Suprapubic skin (tissue), 4 donors: ENCODE results near the gene ASB3. TPM values are rescaled to one million over a fixed set of nuclear protein-coding genes. Genes with fewer than 3 reads are reported as not detected.
"Not testable (repeated sequence)": the region's sequence is repeated elsewhere in the genome, so short reads cannot be mapped to it uniquely, and the experiment has no call there.

Experiments
- DNase-seq, 2 donors: peaks; one replicate each; pipeline ENCODE4 v3.0.0-alpha.2; 2019; ENCODE audit warnings: low spot score in 2 of 2
- H3K27ac ChIP-seq: fragments of 200-600 bp; sonication (generic); one replicate; pipeline ENCODE4 v1.5.1; 2019
- H3K27me3 ChIP-seq: fragments of 200-600 bp; sonication (generic); one replicate; pipeline ENCODE4 v1.5.1; 2019
- H3K36me3 ChIP-seq: fragments of 200-600 bp; sonication (generic); one replicate; pipeline ENCODE4 v1.5.1; 2019
- H3K4me1 ChIP-seq: fragments of 200-600 bp; sonication (generic); one replicate; pipeline ENCODE4 v1.5.1; 2019
- H3K4me3 ChIP-seq: fragments of 200-600 bp; sonication (generic); one replicate; pipeline ENCODE4 v1.5.1; 2019; ENCODE audit warnings: mild to moderate bottlenecking
- H3K9me3 ChIP-seq: fragments of 200-600 bp; sonication (generic); one replicate; pipeline ENCODE4 v1.5.1; 2019
- EP300 ChIP-seq: sonication (generic); formaldehyde crosslinking; IDR thresholded peaks from one replicate; pipeline ENCODE4 v1.6.1; 2017; ENCODE audit warnings: antibody characterized with exemption
- POLR2A ChIP-seq, 2 donors: fragments of 450-650 bp; IDR thresholded peaks; one replicate each; pipeline ENCODE4 v1.6.1; 2017; ENCODE audit warnings: antibody characterized with exemption in 2 of 2, mild to moderate bottlenecking in 2 of 2, moderate library complexity in 2 of 2
- POLR2AphosphoS5 ChIP-seq, 3 donors: sonication (generic); formaldehyde crosslinking; IDR thresholded peaks; one replicate each; pipeline ENCODE4 v1.6.1; 2017; ENCODE audit warnings: antibody characterized with exemption in 3 of 3
- WGBS: methylation state at CpG from one replicate; pipeline ENCODE4 v1.1.5; 2018; 5-methylcytosine and 5-hydroxymethylcytosine counted together
- total RNA-seq, 4 donors: library from RNA; depleted of rRNA; stranded (reverse); fragments of >200 nt; gene quantifications; one replicate each; pipeline ENCODE4 v1.1.0, GENCODE V29; 2016
- TF ChIP-seq, protein P1 (sequence below), 2 donors: fragments of 200-600 bp in 1 of 2; fragments of 450-650 bp in 1 of 2; sonication (generic) in 1 of 2; IDR thresholded peaks; one replicate each; pipeline ENCODE4 v1.5.1; 2016 to 2019; ENCODE audit warnings: antibody characterized with exemption in 2 of 2, mild to moderate bottlenecking in 1 of 2, moderate library complexity in 1 of 2

The ASB3 gene
- total RNA-seq, 4 donors from 2014 or later = 9.8 to 28.8 (median 12.6) TPM

DNA sequence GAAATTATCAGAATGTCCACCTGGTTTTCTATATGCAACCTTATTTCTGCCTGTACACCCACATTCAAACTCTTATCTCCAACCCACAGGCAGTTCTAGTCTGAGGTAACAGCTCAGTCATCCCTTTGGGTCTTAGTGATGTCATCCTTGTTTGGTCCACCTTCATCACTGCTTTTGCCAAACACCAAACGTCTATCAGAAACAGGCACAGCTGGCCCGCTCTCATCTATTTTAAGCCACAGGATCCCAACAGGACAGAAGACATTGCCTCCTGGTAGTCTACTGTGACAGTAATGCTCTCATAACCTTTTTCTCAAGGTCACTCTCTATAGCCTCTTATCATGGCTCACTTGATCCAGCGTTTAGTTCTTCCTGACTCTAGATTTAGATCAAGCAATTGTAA lies 118.1 kb downstream of the ASB3 start:
- peaks cover 7% of the 10 kb centered on the region for H3K36me3 ChIP-seq
- TF ChIP-seq, protein P1, sequence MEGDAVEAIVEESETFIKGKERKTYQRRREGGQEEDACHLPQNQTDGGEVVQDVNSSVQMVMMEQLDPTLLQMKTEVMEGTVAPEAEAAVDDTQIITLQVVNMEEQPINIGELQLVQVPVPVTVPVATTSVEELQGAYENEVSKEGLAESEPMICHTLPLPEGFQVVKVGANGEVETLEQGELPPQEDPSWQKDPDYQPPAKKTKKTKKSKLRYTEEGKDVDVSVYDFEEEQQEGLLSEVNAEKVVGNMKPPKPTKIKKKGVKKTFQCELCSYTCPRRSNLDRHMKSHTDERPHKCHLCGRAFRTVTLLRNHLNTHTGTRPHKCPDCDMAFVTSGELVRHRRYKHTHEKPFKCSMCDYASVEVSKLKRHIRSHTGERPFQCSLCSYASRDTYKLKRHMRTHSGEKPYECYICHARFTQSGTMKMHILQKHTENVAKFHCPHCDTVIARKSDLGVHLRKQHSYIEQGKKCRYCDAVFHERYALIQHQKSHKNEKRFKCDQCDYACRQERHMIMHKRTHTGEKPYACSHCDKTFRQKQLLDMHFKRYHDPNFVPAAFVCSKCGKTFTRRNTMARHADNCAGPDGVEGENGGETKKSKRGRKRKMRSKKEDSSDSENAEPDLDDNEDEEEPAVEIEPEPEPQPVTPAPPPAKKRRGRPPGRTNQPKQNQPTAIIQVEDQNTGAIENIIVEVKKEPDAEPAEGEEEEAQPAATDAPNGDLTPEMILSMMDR (IDR thresholded peaks at IDR 0.05) = no peak
- TF ChIP-seq EP300 = no peak
- no peak for TF ChIP-seq POLR2A (IDR thresholded peaks at IDR 0.05)
- TF ChIP-seq POLR2AphosphoS5 (IDR thresholded peaks at IDR 0.05) = no peak
- H3K27me3 ChIP-seq = no peaks in the 10 kb centered on the region
- H3K4me3 ChIP-seq = no peak overlapping the region
- WGBS = 90% methylated on average over 3 of the region's 3 CpGs
- H3K9me3 ChIP-seq = no peaks in the 10 kb centered on the region
- no peaks in the 10 kb centered on the region for H3K4me1 ChIP-seq
- no peak for DNase-seq
- no peak overlapping the region for H3K27ac ChIP-seq

DNA sequence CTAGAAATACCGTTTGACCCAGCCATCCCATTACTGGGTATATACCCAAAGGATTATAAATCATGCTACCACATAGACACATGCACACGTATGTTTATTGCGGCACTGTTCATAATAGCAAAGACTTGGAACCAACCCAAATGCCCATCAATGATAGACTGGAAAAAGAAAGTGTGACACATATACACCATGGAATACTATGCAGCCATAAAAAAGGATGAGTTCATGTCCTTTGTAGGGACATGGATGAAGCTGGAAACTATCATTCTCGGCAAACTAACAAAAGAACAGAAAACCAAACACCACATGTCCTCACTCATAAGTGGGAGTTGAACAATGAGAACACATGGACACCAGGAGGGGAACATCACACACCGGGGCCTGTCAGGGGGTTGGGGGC lies 119.6 kb downstream of the ASB3 start:
- H3K27ac ChIP-seq, H3K27me3 ChIP-seq, H3K4me1 ChIP-seq, H3K9me3 ChIP-seq, H3K36me3 ChIP-seq, DNase-seq, H3K4me3 ChIP-seq: not testable (repeated sequence)
- WGBS = 93% methylated on average over 5 of the region's 5 CpGs

GRCh38 chr2:53660886-53661285 lies 125.9 kb downstream of the ASB3 start:
- DNase-seq = no peak
- H3K27ac ChIP-seq = no peak overlapping the region
- H3K9me3 ChIP-seq = no peaks in the 10 kb centered on the region
- no peaks in the 10 kb centered on the region for H3K4me1 ChIP-seq
- H3K36me3 ChIP-seq = peaks cover 3% of the 10 kb centered on the region
- H3K27me3 ChIP-seq = no peaks in the 10 kb centered on the region
- TF ChIP-seq POLR2AphosphoS5 (IDR thresholded peaks at IDR 0.05) = no peak
- TF ChIP-seq, protein P1 (IDR thresholded peaks at IDR 0.05) = no peak
- no peak for TF ChIP-seq EP300
- no peak for TF ChIP-seq POLR2A (IDR thresholded peaks at IDR 0.05)
- no peak overlapping the region for H3K4me3 ChIP-seq
- WGBS = 99% methylated on average over 2 of the region's 2 CpGs

- H3K36me3 ChIP-seq, DNase-seq, H3K9me3 ChIP-seq, H3K27ac ChIP-seq, H3K4me1 ChIP-seq, H3K27me3 ChIP-seq, H3K4me3 ChIP-seq: not testable (repeated sequence)
- 68% methylated on average over 4 of the region's 4 CpGs for WGBS
Measured at GRCh38 chr2:53658474-53658873, 128.3 kb downstream of the ASB3 start.

DNA sequence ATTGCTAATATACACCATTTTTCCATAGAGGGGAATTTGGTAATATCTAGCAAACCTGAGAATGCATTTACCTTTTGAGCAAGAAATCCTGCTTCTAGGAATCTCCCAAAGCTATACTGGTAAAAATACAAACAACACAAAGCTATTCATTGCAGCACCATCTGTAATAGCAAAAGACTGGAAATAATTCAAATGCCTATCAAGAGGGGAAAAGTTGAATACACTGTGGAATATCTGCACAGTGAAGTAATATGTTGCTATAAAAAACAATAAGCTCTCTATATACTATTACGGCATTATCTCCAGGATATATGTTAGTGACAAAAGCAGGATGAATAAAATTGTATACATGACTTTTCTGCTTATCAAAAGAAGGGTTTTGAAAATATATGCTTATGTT lies 131.5 kb downstream of the ASB3 start:
- TF ChIP-seq POLR2AphosphoS5 (IDR thresholded peaks at IDR 0.05) (no peak), POLR2A (IDR thresholded peaks at IDR 0.05) (no peak), EP300 (no peak)
- TF ChIP-seq, protein P1 (IDR thresholded peaks at IDR 0.05) = no peak
- Histone ChIP-seq H3K4me3 (no peak overlapping the region), H3K36me3 (no peaks in the 10 kb centered on the region), H3K4me1 (no peaks in the 10 kb centered on the region), H3K9me3 (no peaks in the 10 kb centered on the region), H3K27ac (no peak overlapping the region), H3K27me3 (no peaks in the 10 kb centered on the region)
- WGBS = 72% methylated on average over 1 of the region's 1 CpG
- no peak for DNase-seq

DNA sequence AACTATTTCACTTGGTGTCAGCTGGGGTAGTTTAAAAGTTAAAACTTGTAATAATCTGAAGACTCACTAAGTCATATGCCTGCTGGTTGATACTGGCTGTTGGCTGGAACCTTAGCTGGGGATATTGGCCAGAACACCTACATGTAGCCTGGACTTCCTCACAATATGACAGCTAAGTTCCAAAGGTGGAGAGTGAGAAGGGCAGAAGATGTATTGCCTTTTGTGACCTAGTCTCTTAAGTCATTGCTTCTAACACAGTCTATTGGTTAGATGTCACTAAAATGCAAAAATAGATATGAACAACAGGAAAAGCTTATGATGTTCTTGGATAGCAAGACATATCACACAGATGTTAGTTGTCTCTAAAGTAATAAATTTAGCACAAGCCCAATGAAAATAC lies 132.4 kb downstream of the ASB3 start:
- Histone ChIP-seq H3K4me3 (no peak overlapping the region), H3K27ac (no peak overlapping the region), H3K27me3 (no peaks in the 10 kb centered on the region), H3K4me1 (no peaks in the 10 kb centered on the region), H3K36me3 (no peaks in the 10 kb centered on the region), H3K9me3 (no peaks in the 10 kb centered on the region)
- TF ChIP-seq EP300 (no peak), POLR2A (IDR thresholded peaks at IDR 0.05) (no peak), POLR2AphosphoS5 (IDR thresholded peaks at IDR 0.05) (no peak)
- TF ChIP-seq, protein P1 (IDR thresholded peaks at IDR 0.05) = no peak
- DNase-seq = no peak
